CD4-positive, alpha-beta T cell (primary cell): ENCODE data around the gene UXS1. TPM values are rescaled to one million over a fixed set of nuclear protein-coding genes. Genes with fewer than 3 reads are reported as not detected.

Source experiments
- ATAC-seq: fragments of 200-7000 bp; cut with Tn5 transposase; one replicate; pipeline ENCODE4 v1.10.0; 2022; ENCODE audit warnings: mild to moderate bottlenecking; ENCODE audit not compliant: poor library complexity
- CTCF ChIA-PET: fragments of 350-600 bp; sonication (Branson Sonifier 250); formaldehyde crosslinking; loops from one replicate; lab custom pipeline; 2021; ENCODE audit warnings: antibody characterized with exemption, inconsistent platforms; lab: Charles Lee
- POLR2A ChIA-PET: fragments of 350-600 bp; sonication (Branson Sonifier 250); formaldehyde crosslinking; loops from one replicate; lab custom pipeline; 2021; ENCODE audit warnings: antibody characterized with exemption, inconsistent platforms; lab: Charles Lee
- DNase-seq, 14 experiments: peaks; one replicate each; pipeline ENCODE4 v3.0.0-alpha.2; 2013 to 2020; ENCODE audit warnings: mixed read lengths in 2 of 14
- H3K27ac ChIP-seq, 2 donors: one replicate each; pipeline versions ENCODE4 v1.5.1 to v1.7.0; 2013; ENCODE audit warnings: low read length in 2 of 2, low read depth in 1 of 2, mild to moderate bottlenecking in 1 of 2
- H3K27me3 ChIP-seq, 2 experiments: 1 replicate in 1 of 2; 2 replicates in 1 of 2; pipeline versions ENCODE4 v1.6.1 to v1.7.0; 2013; ENCODE audit warnings: low read length in 2 of 2, control low read depth in 1 of 2, mild to moderate bottlenecking in 1 of 2, moderate library complexity in 1 of 2; ENCODE audit not compliant: insufficient read depth in 2 of 2, control insufficient read depth in 1 of 2
- H3K36me3 ChIP-seq: one replicate; pipeline ENCODE4 v1.6.1; 2013; ENCODE audit warnings: low read length, control low read depth; ENCODE audit not compliant: insufficient read depth
- H3K4me1 ChIP-seq: one replicate; pipeline ENCODE4 v1.6.1; 2013; ENCODE audit warnings: low read length, control low read depth; ENCODE audit not compliant: insufficient read depth
- H3K4me3 ChIP-seq: one replicate; pipeline ENCODE4 v1.5.1; 2013; ENCODE audit warnings: mild to moderate bottlenecking, low read length, moderate library complexity
- H3K9me3 ChIP-seq, 2 experiments: 1 replicate in 1 of 2; 2 replicates in 1 of 2; pipeline versions ENCODE4 v1.6.1 to v1.7.0; 2013; ENCODE audit warnings: low read length in 2 of 2, mild to moderate bottlenecking in 2 of 2, control low read depth in 1 of 2, moderate library complexity in 1 of 2; ENCODE audit not compliant: control insufficient read depth in 1 of 2, insufficient read depth in 1 of 2
- H3K27ac Mint-ChIP-seq: one replicate; pipeline ENCODE4 v1.8.0; 2020; ENCODE audit warnings: mixed read lengths
- H3K27me3 Mint-ChIP-seq: one replicate; pipeline ENCODE4 v1.8.0; 2021; ENCODE audit warnings: mixed read lengths
- H3K36me3 Mint-ChIP-seq: one replicate; pipeline ENCODE4 v1.8.0; 2021; ENCODE audit warnings: low read depth, mixed read lengths
- H3K4me1 Mint-ChIP-seq: one replicate; pipeline ENCODE4 v1.8.0; 2021; ENCODE audit warnings: low read depth, mixed read lengths
- H3K4me3 Mint-ChIP-seq: one replicate; pipeline ENCODE4 v1.8.0; 2020; ENCODE audit warnings: mild to moderate bottlenecking, mixed read lengths
- H3K9me3 Mint-ChIP-seq: one replicate; pipeline ENCODE4 v1.8.0; 2020; ENCODE audit warnings: mixed read lengths
- intact Hi-C, 2 experiments: fragments of 100-400 bp; cut with DNase I in 1 of 2; cut with micrococcal nuclease in 1 of 2; formaldehyde crosslinking; loops; one replicate each; pipeline versions ENCODE4 v1.15.1 to v1.9.0; 2023 to 2025; cut with DNase I, micrococcal nuclease
- total RNA-seq, 174 experiments: library from RNA in 2 of 174; stranded (reverse) in 2 of 174; gene quantifications; one replicate each; pipeline ENCODE4 v1.2.3 and lab custom pipeline; 2021 to 2026
- TF ChIP-seq, protein P1 (sequence below): fragments of 200-600 bp; IDR thresholded peaks from one replicate; pipeline ENCODE4 v1.8.0; 2022; ENCODE audit warnings: antibody characterized with exemption, mild to moderate bottlenecking

UXS1 gene
- total RNA-seq, 2 experiments from 2014 or later = 59.3 to 67.1 TPM

GRCh38 chr2:106068451-106068850 lies 125.7 kb downstream of the UXS1 start:
- ChIA-PET POLR2A (no interaction called here), CTCF (interaction anchor here (1.7 kb wide), 1 partner anchor 17 kb away, joined by 3 read pairs; no protein-coding TSS in a partner anchor)
- Mint-ChIP-seq H3K4me1 (peaks cover 38% of the 10 kb centered on the region), H3K9me3 (no peaks in the 10 kb centered on the region), H3K4me3 (peak overlapping the region; percentile 25), H3K27ac (no peak overlapping the region), H3K27me3 (peaks cover 14% of the 10 kb centered on the region), H3K36me3 (no peaks in the 10 kb centered on the region)
- TF ChIP-seq, protein P1, sequence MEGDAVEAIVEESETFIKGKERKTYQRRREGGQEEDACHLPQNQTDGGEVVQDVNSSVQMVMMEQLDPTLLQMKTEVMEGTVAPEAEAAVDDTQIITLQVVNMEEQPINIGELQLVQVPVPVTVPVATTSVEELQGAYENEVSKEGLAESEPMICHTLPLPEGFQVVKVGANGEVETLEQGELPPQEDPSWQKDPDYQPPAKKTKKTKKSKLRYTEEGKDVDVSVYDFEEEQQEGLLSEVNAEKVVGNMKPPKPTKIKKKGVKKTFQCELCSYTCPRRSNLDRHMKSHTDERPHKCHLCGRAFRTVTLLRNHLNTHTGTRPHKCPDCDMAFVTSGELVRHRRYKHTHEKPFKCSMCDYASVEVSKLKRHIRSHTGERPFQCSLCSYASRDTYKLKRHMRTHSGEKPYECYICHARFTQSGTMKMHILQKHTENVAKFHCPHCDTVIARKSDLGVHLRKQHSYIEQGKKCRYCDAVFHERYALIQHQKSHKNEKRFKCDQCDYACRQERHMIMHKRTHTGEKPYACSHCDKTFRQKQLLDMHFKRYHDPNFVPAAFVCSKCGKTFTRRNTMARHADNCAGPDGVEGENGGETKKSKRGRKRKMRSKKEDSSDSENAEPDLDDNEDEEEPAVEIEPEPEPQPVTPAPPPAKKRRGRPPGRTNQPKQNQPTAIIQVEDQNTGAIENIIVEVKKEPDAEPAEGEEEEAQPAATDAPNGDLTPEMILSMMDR = no peak
- ATAC-seq (no peak), DNase-seq (no peak)
- peaks cover 7 to 8% of the 10 kb centered on the region in 2 experiments for H3K27me3 ChIP-seq
- intact Hi-C loops = no loop called here
- peaks cover 22% of the 10 kb centered on the region for H3K4me1 ChIP-seq
- peaks cover 0 to 5% of the 10 kb centered on the region in 2 experiments for H3K9me3 ChIP-seq
- H3K4me3 ChIP-seq = no peak overlapping the region
- H3K27ac ChIP-seq = no peak overlapping the region
- H3K36me3 ChIP-seq = no peaks in the 10 kb centered on the region

GRCh38 chr2:106065983-106066820 lies 127.9 kb downstream of the UXS1 start:
- intact Hi-C loops = no loop called here
- peaks cover 14% of the 10 kb centered on the region for H3K27me3 Mint-ChIP-seq
- POLR2A ChIA-PET = interaction anchor here (1.3 kb wide), 1 partner anchor 12 kb away, joined by 4 read pairs; no protein-coding TSS in a partner anchor

DNA sequence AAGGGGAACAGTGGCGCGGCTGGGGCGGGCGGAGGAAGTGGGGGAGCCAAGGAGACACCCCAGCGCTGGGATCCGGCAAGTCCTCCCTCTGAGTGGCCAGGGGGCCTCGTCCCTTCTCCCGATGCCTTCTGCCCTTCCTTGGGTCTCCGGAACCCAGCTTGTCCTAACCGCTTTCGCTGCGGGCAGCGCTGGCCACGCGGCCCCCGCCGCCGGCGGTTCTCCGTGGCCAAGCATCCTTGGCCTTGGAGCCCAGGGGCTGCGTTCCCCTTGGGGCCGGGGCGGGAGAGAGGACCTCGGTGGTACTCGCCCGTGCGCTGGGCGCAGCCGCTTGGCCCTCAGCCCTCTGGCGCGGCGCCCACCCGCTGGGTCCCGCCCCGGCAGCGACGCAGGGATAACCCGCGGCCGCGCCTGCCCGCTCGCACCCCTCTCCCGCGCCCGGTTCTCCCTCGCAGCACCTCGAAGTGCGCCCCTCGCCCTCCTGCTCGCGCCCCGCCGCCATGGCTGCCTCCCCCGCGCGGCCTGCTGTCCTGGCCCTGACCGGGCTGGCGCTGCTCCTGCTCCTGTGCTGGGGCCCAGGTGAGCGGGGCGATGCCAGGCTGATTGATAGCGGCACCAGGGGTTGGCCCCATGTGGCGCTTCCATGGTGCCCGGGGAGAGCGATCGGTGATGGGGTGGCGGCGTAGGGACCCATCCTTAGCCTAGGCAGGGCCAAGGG lies 128.7 kb downstream of the UXS1 start:
- ChIA-PET CTCF (interaction anchor here (1.5 kb wide), 1 partner anchor 19 kb away, joined by 6 read pairs; no protein-coding TSS in a partner anchor), POLR2A (interaction anchor here (1.3 kb wide), 1 partner anchor 13 kb away, joined by 6 read pairs; no protein-coding TSS in a partner anchor)
- DNase-seq (peak in 8 of 14 experiments; percentile 18 to 44 (median 30)), ATAC-seq (peak; percentile 68)
- H3K4me1 ChIP-seq = peaks cover 18% of the 10 kb centered on the region
- peak overlapping the region; percentile 55 for H3K4me3 ChIP-seq
- H3K36me3 Mint-ChIP-seq = no peaks in the 10 kb centered on the region
- H3K27me3 Mint-ChIP-seq = peaks cover 14% of the 10 kb centered on the region
- peaks cover 49% of the 10 kb centered on the region for H3K4me1 Mint-ChIP-seq
- H3K9me3 ChIP-seq = peaks cover 0 to 5% of the 10 kb centered on the region in 2 experiments
- intact Hi-C loops = no loop called here
- H3K36me3 ChIP-seq = no peaks in the 10 kb centered on the region
- H3K27me3 ChIP-seq = peaks cover 7 to 8% of the 10 kb centered on the region in 2 experiments
- TF ChIP-seq, protein P1 = no peak
- peak overlapping the region; percentile 87 for H3K4me3 Mint-ChIP-seq
- no peaks in the 10 kb centered on the region for H3K9me3 Mint-ChIP-seq
- peak overlapping the region; percentile 62 for H3K27ac Mint-ChIP-seq
- H3K27ac ChIP-seq = no peak overlapping the region

More at GRCh38 chr2:106065983-106066820, 127.9 kb downstream of the UXS1 start:
- DNase-seq (no peak), ATAC-seq (no peak)
- H3K27ac ChIP-seq = no peak overlapping the region
- peak overlapping the region; percentile 55 for H3K4me3 ChIP-seq
- Mint-ChIP-seq H3K4me1 (peaks cover 49% of the 10 kb centered on the region), H3K27ac (peak overlapping the region; percentile 62), H3K4me3 (peak overlapping the region; percentile 87), H3K9me3 (no peaks in the 10 kb centered on the region), H3K36me3 (no peaks in the 10 kb centered on the region)
- CTCF ChIA-PET = interaction anchor here (1.3 kb wide), 1 partner anchor 19 kb away, joined by 3 read pairs; no protein-coding TSS in a partner anchor
- H3K36me3 ChIP-seq = no peaks in the 10 kb centered on the region
- H3K4me1 ChIP-seq = peaks cover 18% of the 10 kb centered on the region
- H3K27me3 ChIP-seq = peaks cover 7 to 8% of the 10 kb centered on the region in 2 experiments
- TF ChIP-seq, protein P1 = no peak
- peaks cover 0 to 5% of the 10 kb centered on the region in 2 experiments for H3K9me3 ChIP-seq
